Smooth muscle cell (in vitro differentiated cells): ENCODE data around the gene PTPRCAP. TPM values are rescaled to one million over a fixed set of nuclear protein-coding genes. Genes with fewer than 3 reads are reported as not detected.
"Not testable (repeated sequence)": the region's sequence is repeated elsewhere in the genome, so short reads cannot be mapped to it uniquely, and the experiment has no call there.

Experiments
- DNase-seq: peaks from one replicate; lab custom pipeline; 2025; ENCODE audit not compliant: unreplicated experiment; lab: John Stamatoyannopoulos, UW
- H2AFZ ChIP-seq: fragments of 200-600 bp; sonication (generic); 2 replicates; pipeline ENCODE4 v1.6.0; 2016; ENCODE audit warnings: antibody characterized with exemption, low read depth, mild to moderate bottlenecking
- H3F3A ChIP-seq: fragments of 200-600 bp; sonication (generic); 2 replicates; pipeline ENCODE4 v1.6.0; 2017; ENCODE audit warnings: antibody characterized with exemption, low read depth
- H3K27ac ChIP-seq: fragments of 200-600 bp; sonication (generic); 2 replicates; pipeline ENCODE4 v1.5.1; 2016; ENCODE audit warnings: low read depth, mild to moderate bottlenecking
- H3K27me3 ChIP-seq: fragments of 200-600 bp; sonication (generic); 2 replicates; pipeline ENCODE4 v1.6.1; 2016; ENCODE audit warnings: low read depth, mild to moderate bottlenecking
- H3K36me3 ChIP-seq: fragments of 200-600 bp; sonication (generic); 2 replicates; pipeline ENCODE4 v1.5.1; 2016; ENCODE audit warnings: low read depth
- H3K4me1 ChIP-seq: fragments of 200-600 bp; sonication (generic); 2 replicates; pipeline ENCODE4 v1.5.1; 2016; ENCODE audit warnings: low read depth
- H3K4me2 ChIP-seq: fragments of 200-600 bp; sonication (generic); 2 replicates; pipeline ENCODE4 v1.6.0; 2016; ENCODE audit warnings: mild to moderate bottlenecking
- H3K4me3 ChIP-seq: fragments of 200-600 bp; sonication (generic); 2 replicates; pipeline ENCODE4 v1.5.1; 2016; ENCODE audit warnings: mild to moderate bottlenecking
- H3K79me2 ChIP-seq: fragments of 200-600 bp; sonication (generic); 2 replicates; pipeline ENCODE4 v1.6.0; 2016; ENCODE audit warnings: low read depth, mild to moderate bottlenecking
- H3K9ac ChIP-seq: fragments of 200-600 bp; sonication (generic); 2 replicates; pipeline ENCODE4 v1.6.0; 2016; ENCODE audit warnings: low read depth
- H3K9me3 ChIP-seq: fragments of 200-600 bp; sonication (generic); replicated peaks from 2 replicates; pipeline ENCODE4 v1.5.1; 2016; ENCODE audit warnings: low read depth
- H4K20me1 ChIP-seq: fragments of 200-600 bp; sonication (generic); 2 replicates; pipeline ENCODE4 v1.6.0; 2016; ENCODE audit warnings: low read depth
- WGBS: methylation state at CpG from one replicate; pipeline ENCODE4 v1.1.7; 2016; ENCODE audit warnings: low lambda C conversion rate; 5-methylcytosine and 5-hydroxymethylcytosine counted together
- polyA plus RNA-seq: library from polyadenylated mRNA; unstranded; fragments of >200 nt; fragmentation: Nextera tagmentation; extraction: Ambion mirVana; gene quantifications from 2 replicates; pipeline ENCODE4 v1.2.1, GENCODE V29; 2016
- total RNA-seq: library from RNA; depleted of rRNA; stranded (reverse); fragments of >200 nt; gene quantifications from 2 replicates; pipeline ENCODE4 v1.2.3, GENCODE V29; 2014
- TF ChIP-seq, protein P1 (sequence below): fragments of 200-600 bp; sonication (generic); IDR thresholded peaks from 2 replicates; pipeline ENCODE4 v1.5.1; 2017; ENCODE audit warnings: borderline replicate concordance, mild to moderate bottlenecking, antibody characterized with exemption; ENCODE audit not compliant: insufficient read depth, poor library complexity, severe bottlenecking

Gene PTPRCAP
- total and polyA plus RNA-seq, 2 experiments from 2014 or later: 1.1 TPM; not detected in 1

DNA sequence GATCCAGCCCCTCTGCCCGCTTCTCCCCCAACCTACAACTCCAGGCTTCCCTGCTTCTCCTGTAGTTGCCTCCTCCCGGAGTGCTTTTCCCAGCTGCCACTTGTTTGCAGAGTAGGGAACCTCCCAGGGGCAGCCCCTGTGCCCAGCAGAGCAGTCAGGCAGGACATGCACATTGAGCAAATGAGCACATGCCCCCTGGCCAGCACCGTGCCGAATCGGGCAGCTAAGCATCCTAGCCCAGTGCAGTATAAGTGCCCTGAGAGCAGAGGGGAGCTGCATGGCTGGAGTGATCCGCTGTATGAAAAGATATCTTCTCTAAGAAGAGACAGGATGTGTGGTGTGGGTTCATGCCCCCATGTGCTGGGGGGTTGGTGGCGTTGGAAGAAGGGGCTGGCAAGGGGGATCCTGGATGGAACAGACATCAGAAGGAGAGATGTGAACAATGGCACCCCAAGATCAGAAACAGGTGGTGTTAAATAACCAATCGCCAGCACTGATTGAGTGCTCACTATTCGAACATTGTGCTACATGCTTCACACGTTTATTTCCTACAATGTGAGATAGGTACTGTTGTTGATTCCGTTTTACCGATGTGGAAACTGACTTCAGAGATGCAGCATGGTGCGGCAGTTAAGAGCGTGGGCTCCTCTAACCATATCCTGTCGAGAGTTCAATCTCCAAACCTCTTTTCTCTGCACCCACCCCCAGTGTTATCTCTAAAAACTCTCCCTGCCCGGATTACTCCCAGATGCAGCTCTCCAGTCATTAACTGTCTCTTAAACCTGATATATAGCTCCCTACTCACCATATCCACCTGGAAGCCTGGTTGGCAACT, 46.6 kb upstream of the PTPRCAP start:
- WGBS: 91% methylated on average over 16 of the region's 16 CpGs
- Histone ChIP-seq H3K4me3 (peak overlapping the region; percentile 56), H3K36me3 (no peaks in the 10 kb centered on the region), H3K4me1 (peaks cover 8% of the 10 kb centered on the region), H3K79me2 (peaks cover 5% of the 10 kb centered on the region), H3K9me3 (no peaks in the 10 kb centered on the region), H3K9ac (no peak overlapping the region), H4K20me1 (no peaks in the 10 kb centered on the region), H3K27ac (no peak overlapping the region), H2AFZ (no peak overlapping the region), H3K27me3 (no peaks in the 10 kb centered on the region), H3K4me2 (peak overlapping the region; percentile 83), H3F3A (no peaks in the 10 kb centered on the region)
- TF ChIP-seq, protein P1, sequence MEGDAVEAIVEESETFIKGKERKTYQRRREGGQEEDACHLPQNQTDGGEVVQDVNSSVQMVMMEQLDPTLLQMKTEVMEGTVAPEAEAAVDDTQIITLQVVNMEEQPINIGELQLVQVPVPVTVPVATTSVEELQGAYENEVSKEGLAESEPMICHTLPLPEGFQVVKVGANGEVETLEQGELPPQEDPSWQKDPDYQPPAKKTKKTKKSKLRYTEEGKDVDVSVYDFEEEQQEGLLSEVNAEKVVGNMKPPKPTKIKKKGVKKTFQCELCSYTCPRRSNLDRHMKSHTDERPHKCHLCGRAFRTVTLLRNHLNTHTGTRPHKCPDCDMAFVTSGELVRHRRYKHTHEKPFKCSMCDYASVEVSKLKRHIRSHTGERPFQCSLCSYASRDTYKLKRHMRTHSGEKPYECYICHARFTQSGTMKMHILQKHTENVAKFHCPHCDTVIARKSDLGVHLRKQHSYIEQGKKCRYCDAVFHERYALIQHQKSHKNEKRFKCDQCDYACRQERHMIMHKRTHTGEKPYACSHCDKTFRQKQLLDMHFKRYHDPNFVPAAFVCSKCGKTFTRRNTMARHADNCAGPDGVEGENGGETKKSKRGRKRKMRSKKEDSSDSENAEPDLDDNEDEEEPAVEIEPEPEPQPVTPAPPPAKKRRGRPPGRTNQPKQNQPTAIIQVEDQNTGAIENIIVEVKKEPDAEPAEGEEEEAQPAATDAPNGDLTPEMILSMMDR: no peak
- no peak for DNase-seq

DNA sequence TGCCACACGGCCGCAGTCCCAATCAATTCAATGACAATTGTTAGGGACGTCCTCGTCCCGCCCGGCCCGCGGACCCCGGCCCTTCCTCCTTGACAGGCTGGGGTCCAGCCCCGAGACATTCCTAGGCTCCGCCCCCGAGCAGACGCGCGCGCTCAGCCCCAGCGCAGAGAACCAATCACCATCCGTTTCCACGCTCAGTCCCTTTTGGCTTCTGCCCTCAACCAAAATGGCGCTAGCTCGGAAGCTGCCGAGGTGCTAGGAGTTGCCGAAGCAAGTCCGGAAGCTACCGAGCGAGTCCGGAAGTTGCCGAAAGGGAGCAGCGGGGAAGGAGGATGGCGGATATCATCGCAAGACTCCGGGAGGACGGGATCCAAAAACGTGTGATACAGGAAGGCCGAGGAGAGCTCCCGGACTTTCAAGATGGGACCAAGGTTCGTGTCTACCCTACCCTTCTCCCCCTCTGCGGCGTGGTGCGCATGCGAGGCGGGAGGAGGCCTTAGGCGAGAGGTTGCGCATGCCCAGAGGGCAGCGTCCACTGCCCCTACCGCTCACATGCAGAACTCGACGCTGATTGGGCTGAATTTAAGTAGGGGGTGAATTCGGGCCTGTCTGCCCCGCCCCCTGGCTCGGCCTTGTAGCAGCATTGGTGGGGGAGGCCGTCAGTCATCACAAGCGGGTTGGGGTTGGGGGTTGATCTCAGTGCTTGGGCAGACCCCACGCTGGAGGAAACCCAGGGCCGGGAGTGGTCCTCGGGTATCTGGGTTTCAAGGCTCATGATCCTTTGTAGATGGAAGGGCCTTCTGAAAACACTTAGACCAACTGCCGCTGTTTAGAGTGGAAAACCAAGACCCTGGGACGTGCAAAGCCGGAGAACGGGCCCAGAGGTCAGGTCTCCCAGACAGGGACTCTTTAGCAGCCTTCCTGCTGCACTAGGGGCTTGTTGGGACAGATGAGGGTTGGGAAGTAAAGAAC, 45.6 kb upstream of the PTPRCAP start, which contains the start of gene AIP:
Gene AIP, plus strand, starts transcription at position 200 of the 972 bp plus-strand sequence. Its CDS starts 133 bp downstream, at position 333.
- H3K27me3 ChIP-seq: no peaks in the 10 kb centered on the region
- H3K79me2 ChIP-seq: peaks cover 5% of the 10 kb centered on the region
- peak within 1 kb of the TSS; percentile 91 for H2AFZ ChIP-seq
- H3K4me3 ChIP-seq: peak within 1 kb of the TSS; percentile 56
- no peaks in the 10 kb centered on the region for H3K9me3 ChIP-seq
- peak within 1 kb of the TSS; percentile 83 for H3K4me2 ChIP-seq
- peak; percentile 77 for DNase-seq
- peaks cover 8% of the 10 kb centered on the region for H3K4me1 ChIP-seq
- TF ChIP-seq, protein P1: no peak
- no peaks in the 10 kb centered on the region for H3F3A ChIP-seq
- H3K36me3 ChIP-seq: no peaks in the 10 kb centered on the region
- peak within 1 kb of the TSS; percentile 75 for H3K9ac ChIP-seq
- peak within 1 kb of the TSS; percentile 50 for H3K27ac ChIP-seq
- no peaks in the 10 kb centered on the region for H4K20me1 ChIP-seq
- 12% methylated on average over 59 of the region's 60 CpGs for WGBS

DNA sequence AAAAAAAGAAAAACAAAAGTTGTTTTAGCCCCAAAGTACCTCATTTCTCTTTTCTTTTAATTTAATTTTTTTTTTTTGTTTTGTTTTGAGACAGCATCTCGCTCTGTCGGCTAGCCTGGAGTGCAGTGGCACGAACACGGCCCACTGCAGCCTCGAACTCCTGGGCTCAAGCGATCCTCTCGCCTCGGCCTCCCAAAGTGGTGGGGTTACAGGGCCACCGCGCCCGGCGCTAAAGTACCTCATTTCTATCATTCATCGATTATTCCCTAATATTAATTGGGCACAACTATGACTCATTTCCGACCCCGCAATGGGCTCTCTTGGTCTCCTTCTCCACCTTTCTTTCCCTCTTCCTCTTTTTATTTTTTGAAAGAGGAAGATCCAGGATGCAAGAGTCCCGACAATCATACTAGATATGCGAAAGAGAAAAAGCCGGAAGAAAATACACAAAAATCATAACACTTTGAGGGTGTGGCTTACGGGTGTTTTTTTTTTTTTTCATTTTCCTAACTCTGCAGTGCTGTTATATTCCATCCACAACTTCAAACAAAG, 44.9 kb upstream of the PTPRCAP start:
- Histone ChIP-seq H3K4me3 (peak overlapping the region; percentile 56), H3K79me2 (peaks cover 5% of the 10 kb centered on the region), H3K9me3 (no peaks in the 10 kb centered on the region), H3K4me1 (peaks cover 8% of the 10 kb centered on the region), H3F3A (no peaks in the 10 kb centered on the region), H3K4me2 (peak overlapping the region; percentile 83), H3K9ac (peak overlapping the region; percentile 75), H3K27ac (peak overlapping the region; percentile 50), H2AFZ (peak overlapping the region; percentile 91), H3K36me3 (no peaks in the 10 kb centered on the region), H4K20me1 (no peaks in the 10 kb centered on the region), H3K27me3 (no peaks in the 10 kb centered on the region)
- DNase-seq: no peak
- 76% methylated on average over 19 of the region's 19 CpGs for WGBS
- TF ChIP-seq, protein P1: no peak

DNA sequence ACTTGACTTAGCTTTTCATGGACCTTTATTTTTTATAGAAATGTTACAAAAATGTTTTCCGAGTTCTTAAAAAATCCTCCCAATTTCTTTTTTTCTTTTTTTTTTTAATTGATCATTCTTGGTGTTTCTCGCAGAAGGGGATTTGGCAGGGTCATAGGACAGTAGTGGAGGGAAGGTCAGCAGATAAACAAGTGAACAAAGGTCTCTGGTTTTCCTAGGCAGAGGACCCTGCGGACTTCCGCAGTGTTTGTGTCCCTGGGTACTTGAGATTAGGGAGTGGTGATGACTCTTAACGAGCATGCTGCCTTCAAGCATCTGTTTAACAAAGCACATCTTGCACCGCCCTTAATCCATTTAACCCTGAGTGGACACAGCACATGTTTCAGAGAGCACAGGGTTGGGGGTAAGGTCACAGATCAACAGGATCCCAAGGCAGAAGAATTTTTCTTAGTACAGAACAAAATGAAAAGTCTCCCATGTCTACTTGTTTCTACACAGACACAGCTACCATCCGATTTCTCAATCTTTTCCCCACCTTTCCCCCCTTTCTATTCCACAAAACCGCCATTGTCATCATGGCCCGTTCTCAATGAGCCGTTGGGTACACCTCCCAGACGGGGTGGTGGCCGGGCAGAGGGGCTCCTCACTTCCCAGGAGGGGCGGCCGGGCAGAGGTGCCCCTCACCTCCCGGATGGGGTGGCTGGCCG, 40.0 kb upstream of the PTPRCAP start:
- not testable (repeated sequence) for H3K27me3 ChIP-seq, H3F3A ChIP-seq, H3K4me1 ChIP-seq, DNase-seq, H3K36me3 ChIP-seq, H3K27ac ChIP-seq, H3K9ac ChIP-seq, H3K4me2 ChIP-seq, H4K20me1 ChIP-seq, H3K79me2 ChIP-seq, H3K9me3 ChIP-seq, H3K4me3 ChIP-seq, H2AFZ ChIP-seq
- WGBS: 91% methylated on average over 14 of the region's 16 CpGs

DNA sequence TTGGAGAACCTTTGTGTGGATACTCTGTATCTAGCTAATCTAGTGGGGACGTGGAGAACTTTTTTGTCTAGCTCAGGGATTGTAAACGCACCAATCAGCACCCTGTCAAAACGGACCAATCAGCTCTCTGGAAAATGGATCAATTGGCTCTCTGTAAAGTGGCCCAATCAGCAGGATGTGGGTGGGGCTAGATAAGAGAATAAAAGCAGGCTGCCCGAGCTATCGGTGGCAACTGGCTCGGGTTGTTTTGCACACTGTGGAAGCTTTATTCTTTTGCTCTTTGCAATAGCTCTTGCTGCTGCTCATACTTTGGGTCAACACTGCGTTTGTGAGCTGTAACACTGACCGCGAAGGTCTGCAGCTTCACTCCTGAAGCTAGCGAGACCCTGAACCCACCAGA, 39.2 kb upstream of the PTPRCAP start:
- H3K4me2 ChIP-seq, H3K9me3 ChIP-seq, H3K4me3 ChIP-seq, H3K79me2 ChIP-seq, H4K20me1 ChIP-seq, H3K4me1 ChIP-seq, H2AFZ ChIP-seq, H3F3A ChIP-seq, H3K36me3 ChIP-seq, DNase-seq, H3K9ac ChIP-seq, H3K27ac ChIP-seq, H3K27me3 ChIP-seq: not testable (repeated sequence)
- 91% methylated on average over 10 of the region's 10 CpGs for WGBS
